Mesodermal cell (in vitro differentiated cells): ENCODE measurements around the gene OR13H1. TPM values are rescaled to one million over a fixed set of nuclear protein-coding genes. Genes with fewer than 3 reads are reported as not detected.
"Not testable (repeated sequence)": the region's sequence is repeated elsewhere in the genome, so short reads cannot be mapped to it uniquely, and the experiment has no call there.

Experiments used
- H3K27ac ChIP-seq: 2 replicates; pipeline ENCODE4 v1.7.0; 2013; ENCODE audit warnings: mild to moderate bottlenecking, low read depth, low read length, moderate library complexity; ENCODE audit not compliant: severe bottlenecking
- H3K36me3 ChIP-seq: 2 replicates; pipeline ENCODE4 v1.7.1; 2013; ENCODE audit warnings: mild to moderate bottlenecking, low read length, moderate library complexity; ENCODE audit not compliant: control insufficient read depth, insufficient read depth
- H3K4me1 ChIP-seq: one replicate; pipeline ENCODE4 v1.7.1; 2013; ENCODE audit warnings: mild to moderate bottlenecking, low read length; ENCODE audit not compliant: insufficient read depth, control insufficient read depth, poor library complexity, severe bottlenecking
- H3K4me3 ChIP-seq: 2 replicates; pipeline ENCODE4 v1.7.0; 2013; ENCODE audit warnings: low read length, control low read depth, mild to moderate bottlenecking; ENCODE audit not compliant: insufficient read depth, poor library complexity, severe bottlenecking; ENCODE audit errors: extremely low read depth
- H3K9me3 ChIP-seq: 2 replicates; pipeline ENCODE4 v1.7.1; 2013; ENCODE audit warnings: mild to moderate bottlenecking, low read length, moderate library complexity; ENCODE audit not compliant: control insufficient read depth
- WGBS, 2 experiments: methylation state at CpG; one replicate each; pipeline ENCODE4 v1.1.5; 2013; ENCODE audit warnings: missing lambda C conversion rate in 2 of 2; ENCODE audit not compliant: insufficient coverage in 2 of 2; 5-methylcytosine and 5-hydroxymethylcytosine counted together
- polyA plus RNA-seq, 2 experiments: library from polyadenylated mRNA; stranded (reverse); fragments of 50-300 nt; gene quantifications; one replicate each; pipeline ENCODE4 v1.2.3, GENCODE V29; 2013

Gene OR13H1
- polyA plus RNA-seq (2013, experiment 1 of 2) = not detected
- not detected for polyA plus RNA-seq (2013, experiment 2 of 2)

- no peaks in the 10 kb centered on the region for H3K4me1 ChIP-seq
- no peaks in the 10 kb centered on the region for H3K9me3 ChIP-seq
- no peak within 1 kb of the TSS for H3K4me3 ChIP-seq
- H3K36me3 ChIP-seq = no peaks in the 10 kb centered on the region
- no peak within 1 kb of the TSS for H3K27ac ChIP-seq
- WGBS, 2 experiments = no CpG with 5 or more reads among the region's 1 CpG
Measured at GRCh38 chrX:131543774-131544173, at the start of gene OR13H1. TSS of gene OR13H1 (plus strand) at chrX:131544074. CDS start at chrX:131544074, 0 bp downstream.

- H3K9me3 ChIP-seq, H3K36me3 ChIP-seq, H3K4me1 ChIP-seq, H3K27ac ChIP-seq, H3K4me3 ChIP-seq: not testable (repeated sequence)
- 86 to 93% methylated on average over 3 of the region's 5 CpGs for WGBS, 2 experiments
Measured at GRCh38 chrX:131501556-131501955, 42.3 kb upstream of the OR13H1 start.

- H3K27ac ChIP-seq = no peak overlapping the region
- no peaks in the 10 kb centered on the region for H3K4me1 ChIP-seq
- H3K4me3 ChIP-seq = no peak overlapping the region
- WGBS, 2 experiments = 85 to 95% methylated on average over 2 to 3 of the region's 9 CpGs
- no peaks in the 10 kb centered on the region for H3K9me3 ChIP-seq
- H3K36me3 ChIP-seq = no peaks in the 10 kb centered on the region
Measured at GRCh38 chrX:131513159-131513914, 30.5 kb upstream of the OR13H1 start.

- H3K27ac ChIP-seq = no peak overlapping the region
- no peaks in the 10 kb centered on the region for H3K9me3 ChIP-seq
- 40% methylated on average over 1 of the region's 2 CpGs; no CpG with 5 or more reads in 1 of the 2 experiments for WGBS, 2 experiments
- H3K4me1 ChIP-seq = no peaks in the 10 kb centered on the region
- no peaks in the 10 kb centered on the region for H3K36me3 ChIP-seq
- H3K4me3 ChIP-seq = no peak overlapping the region
Measured at GRCh38 chrX:131521824-131522223, 22.1 kb upstream of the OR13H1 start.

- Histone ChIP-seq H3K27ac (no peak overlapping the region), H3K4me3 (no peak overlapping the region), H3K36me3 (no peaks in the 10 kb centered on the region), H3K9me3 (no peaks in the 10 kb centered on the region), H3K4me1 (no peaks in the 10 kb centered on the region)
- WGBS, 2 experiments = no CpG with 5 or more reads among the region's 4 CpGs
Measured at GRCh38 chrX:131544218-131544617, 344 bp downstream of the OR13H1 start.

GRCh38 chrX:131549011-131549410 lies 5.1 kb downstream of the OR13H1 start:
- Histone ChIP-seq H3K27ac (no peak overlapping the region), H3K4me1 (no peaks in the 10 kb centered on the region), H3K4me3 (no peak overlapping the region), H3K9me3 (no peaks in the 10 kb centered on the region), H3K36me3 (no peaks in the 10 kb centered on the region)
- 80% methylated on average over 2 of the region's 2 CpGs; no CpG with 5 or more reads in 1 of the 2 experiments for WGBS, 2 experiments

- not testable (repeated sequence) for H3K9me3 ChIP-seq, H3K4me1 ChIP-seq, H3K27ac ChIP-seq, H3K4me3 ChIP-seq, H3K36me3 ChIP-seq
- 80 to 100% methylated on average over 1 of the region's 10 CpGs for WGBS, 2 experiments
Measured at GRCh38 chrX:131552453-131552852, 8.6 kb downstream of the OR13H1 start.

GRCh38 chrX:131558562-131558961 lies 14.7 kb downstream of the OR13H1 start:
- no CpG with 5 or more reads among the region's 4 CpGs for WGBS, 2 experiments
- Histone ChIP-seq H3K9me3 (no peaks in the 10 kb centered on the region), H3K36me3 (no peaks in the 10 kb centered on the region), H3K4me3 (no peak overlapping the region), H3K4me1 (no peaks in the 10 kb centered on the region), H3K27ac (no peak overlapping the region)

- H3K4me3 ChIP-seq = no peak overlapping the region
- no peak overlapping the region for H3K27ac ChIP-seq
- no CpG with 5 or more reads among the region's 2 CpGs for WGBS, 2 experiments
- H3K4me1 ChIP-seq = no peaks in the 10 kb centered on the region
- no peaks in the 10 kb centered on the region for H3K9me3 ChIP-seq
- no peaks in the 10 kb centered on the region for H3K36me3 ChIP-seq
Measured at GRCh38 chrX:131564553-131565229, 20.8 kb downstream of the OR13H1 start.

GRCh38 chrX:131565909-131566308 lies 22.0 kb downstream of the OR13H1 start:
- Histone ChIP-seq H3K27ac (no peak overlapping the region), H3K36me3 (no peaks in the 10 kb centered on the region), H3K9me3 (no peaks in the 10 kb centered on the region), H3K4me3 (no peak overlapping the region), H3K4me1 (no peaks in the 10 kb centered on the region)
- 90 to 100% methylated on average over 1 to 2 of the region's 4 CpGs for WGBS, 2 experiments

- H3K9me3 ChIP-seq = no peaks in the 10 kb centered on the region
- H3K36me3 ChIP-seq = no peaks in the 10 kb centered on the region
- no peaks in the 10 kb centered on the region for H3K4me1 ChIP-seq
- H3K27ac ChIP-seq = no peak overlapping the region
- no peak overlapping the region for H3K4me3 ChIP-seq
Measured at GRCh38 chrX:131571348-131571747, 27.5 kb downstream of the OR13H1 start.
